ENCODE results near the gene ABCB11.

The ABCB11 gene

GRCh38 chr2:168945508-168945907 is 85.6 kb downstream of the ABCB11 start:
- no peaks in the 10 kb centered on the region for H4K20me1 ChIP-seq (ENCODE audit: insufficient read depth, low read length)
- H3K4me3 ChIP-seq (ENCODE audit: low read length) = no peak overlapping the region
- no peaks in the 10 kb centered on the region for H3K36me3 ChIP-seq (replicated peaks; ENCODE audit: low read depth, low read length)
- TF ChIP-seq CTCF (IDR thresholded peaks at IDR 0.05; ENCODE audit: low read depth, low read length) (no peak), EZH2phosphoT487 (IDR thresholded peaks at IDR 0.05; ENCODE audit: low read depth) (no peak)
- H3K27me3 ChIP-seq (ENCODE audit: low read depth, low read length) = no peaks in the 10 kb centered on the region
- H3K4me1 ChIP-seq (ENCODE audit: low read length) = peaks cover 4% of the 10 kb centered on the region
- no peaks in the 10 kb centered on the region for H3K9me3 ChIP-seq (ENCODE audit: insufficient read depth, low read length)
- no peak overlapping the region for H3K27ac ChIP-seq (ENCODE audit: low read length)
- no peaks in the 10 kb centered on the region for H3K79me2 ChIP-seq (ENCODE audit: low read length)
- H2AFZ ChIP-seq (ENCODE audit: low read depth, low read length) = no peak overlapping the region
- H3K4me2 ChIP-seq (ENCODE audit: low read length) = no peak overlapping the region
- H3K9ac ChIP-seq (ENCODE audit: low read length) = no peak overlapping the region

DNA sequence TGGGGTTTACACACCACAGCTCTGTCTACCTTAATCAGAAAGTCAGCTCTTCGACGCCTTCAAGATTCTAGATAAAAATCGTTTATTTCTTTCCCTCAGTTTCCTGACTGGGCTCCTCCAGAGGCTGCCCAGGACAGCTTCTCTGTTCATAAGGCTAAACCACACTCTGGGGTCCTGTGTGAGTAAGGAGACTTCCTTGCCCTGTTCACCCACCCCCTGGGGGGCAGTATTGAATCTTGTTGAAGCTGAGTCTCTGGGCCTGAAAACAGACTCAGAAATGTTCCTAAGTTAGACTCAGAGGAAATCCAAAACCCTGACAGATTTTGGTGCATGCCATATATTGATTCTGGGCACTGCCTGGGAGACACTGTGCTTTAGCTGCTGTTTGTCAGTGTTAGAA is 87.1 kb downstream of the ABCB11 start:
- H3K9me3 ChIP-seq (ENCODE audit: insufficient read depth, low read length) = no peaks in the 10 kb centered on the region
- H3K4me1 ChIP-seq (ENCODE audit: low read length) = peaks cover 14% of the 10 kb centered on the region
- H2AFZ ChIP-seq (ENCODE audit: low read depth, low read length) = no peak overlapping the region

DNA sequence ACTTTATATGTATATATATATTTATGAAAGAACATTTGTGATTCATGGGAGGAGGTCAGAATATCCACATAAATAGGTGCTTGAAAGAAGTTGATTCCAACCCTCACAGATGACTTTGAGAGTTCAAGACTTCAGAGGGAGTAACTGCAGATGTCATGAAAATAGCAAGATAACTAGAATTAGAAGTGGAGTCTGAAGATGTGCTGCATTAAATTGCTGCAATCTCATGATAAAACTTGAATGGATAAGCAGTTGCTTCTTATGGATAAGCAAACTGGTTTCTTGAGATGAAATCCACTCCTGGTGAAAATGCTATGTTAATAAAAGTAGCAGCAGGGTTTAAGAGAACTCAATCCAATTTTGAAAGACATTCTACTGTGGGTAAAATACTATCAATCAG is 89.8 kb downstream of the ABCB11 start:
- Histone ChIP-seq H3K27ac (ENCODE audit: low read length) (no peak overlapping the region), H3K27me3 (ENCODE audit: low read depth, low read length) (no peaks in the 10 kb centered on the region), H3K4me3 (ENCODE audit: low read length) (no peak overlapping the region), H3K4me1 (ENCODE audit: low read length) (peaks cover 20% of the 10 kb centered on the region), H4K20me1 (ENCODE audit: insufficient read depth, low read length) (no peaks in the 10 kb centered on the region), H3K9me3 (ENCODE audit: insufficient read depth, low read length) (no peaks in the 10 kb centered on the region), H3K4me2 (ENCODE audit: low read length) (no peak overlapping the region), H3K79me2 (ENCODE audit: low read length) (no peaks in the 10 kb centered on the region), H3K9ac (ENCODE audit: low read length) (no peak overlapping the region), H3K36me3 (replicated peaks; ENCODE audit: low read depth, low read length) (no peaks in the 10 kb centered on the region), H2AFZ (ENCODE audit: low read depth, low read length) (no peak overlapping the region)
- TF ChIP-seq EZH2phosphoT487 (IDR thresholded peaks at IDR 0.05; ENCODE audit: low read depth) (no peak), CTCF (IDR thresholded peaks at IDR 0.05; ENCODE audit: low read depth, low read length) (no peak)

More for the DNA sequence above, 87.1 kb downstream of the ABCB11 start:
- no peak overlapping the region for H3K9ac ChIP-seq (ENCODE audit: low read length)
- no peaks in the 10 kb centered on the region for H4K20me1 ChIP-seq (ENCODE audit: insufficient read depth, low read length)
- TF ChIP-seq EZH2phosphoT487 (IDR thresholded peaks at IDR 0.05; ENCODE audit: low read depth) = no peak
- no peak overlapping the region for H3K4me2 ChIP-seq (ENCODE audit: low read length)
- no peaks in the 10 kb centered on the region for H3K27me3 ChIP-seq (ENCODE audit: low read depth, low read length)
- H3K27ac ChIP-seq (ENCODE audit: low read length) = no peak overlapping the region
- H3K4me3 ChIP-seq (ENCODE audit: low read length) = no peak overlapping the region
- H3K79me2 ChIP-seq (ENCODE audit: low read length) = no peaks in the 10 kb centered on the region
- no peaks in the 10 kb centered on the region for H3K36me3 ChIP-seq (replicated peaks; ENCODE audit: low read depth, low read length)

- Histone ChIP-seq H3K79me2 (ENCODE audit: low read length) (no peaks in the 10 kb centered on the region), H3K36me3 (replicated peaks; ENCODE audit: low read depth, low read length) (no peaks in the 10 kb centered on the region), H3K9ac (ENCODE audit: low read length) (no peak overlapping the region), H3K4me3 (ENCODE audit: low read length) (no peak overlapping the region), H3K27me3 (ENCODE audit: low read depth, low read length) (no peaks in the 10 kb centered on the region), H4K20me1 (ENCODE audit: insufficient read depth, low read length) (no peaks in the 10 kb centered on the region), H3K4me2 (ENCODE audit: low read length) (peak overlapping the region; percentile 38), H3K9me3 (ENCODE audit: insufficient read depth, low read length) (no peaks in the 10 kb centered on the region), H3K4me1 (ENCODE audit: low read length) (peaks cover 20% of the 10 kb centered on the region), H2AFZ (ENCODE audit: low read depth, low read length) (no peak overlapping the region), H3K27ac (ENCODE audit: low read length) (peak overlapping the region; percentile 24; the same call in 1 of the 2 replicates)
- TF ChIP-seq EZH2phosphoT487 (IDR thresholded peaks at IDR 0.05; ENCODE audit: low read depth) (no peak), CTCF (IDR thresholded peaks at IDR 0.05; ENCODE audit: low read depth, low read length) (no peak)
Observed at GRCh38 chr2:168939918-168940317, 91.2 kb downstream of the ABCB11 start.

- Histone ChIP-seq H3K9ac (ENCODE audit: low read length) (no peak overlapping the region), H3K27me3 (ENCODE audit: low read depth, low read length) (no peaks in the 10 kb centered on the region), H3K4me1 (ENCODE audit: low read length) (peaks cover 20% of the 10 kb centered on the region), H3K4me2 (ENCODE audit: low read length) (no peak overlapping the region), H3K27ac (ENCODE audit: low read length) (no peak overlapping the region), H3K36me3 (replicated peaks; ENCODE audit: low read depth, low read length) (no peaks in the 10 kb centered on the region), H2AFZ (ENCODE audit: low read depth, low read length) (no peak overlapping the region), H3K9me3 (ENCODE audit: insufficient read depth, low read length) (no peaks in the 10 kb centered on the region), H3K4me3 (ENCODE audit: low read length) (no peak overlapping the region), H4K20me1 (ENCODE audit: insufficient read depth, low read length) (no peaks in the 10 kb centered on the region), H3K79me2 (ENCODE audit: low read length) (no peaks in the 10 kb centered on the region)
- no peak for TF ChIP-seq CTCF (IDR thresholded peaks at IDR 0.05; ENCODE audit: low read depth, low read length)
- no peak for TF ChIP-seq EZH2phosphoT487 (IDR thresholded peaks at IDR 0.05; ENCODE audit: low read depth)
Observed at GRCh38 chr2:168939061-168939460, 92.1 kb downstream of the ABCB11 start.

All from OCI-LY3 (cell line).